Testis (tissue), 3 donors: ENCODE measurements around the gene OR6A2. TPM values are rescaled to one million over a fixed set of nuclear protein-coding genes. Genes with fewer than 3 reads are reported as not detected.
"Not testable (repeated sequence)": the region's sequence is repeated elsewhere in the genome, so short reads cannot be mapped to it uniquely, and the experiment has no call there.

Experiments used
- DNase-seq: peaks from one replicate; pipeline ENCODE4 v3.0.0-alpha.2; 2019
- H3K27ac ChIP-seq, 2 donors: fragments of 200-600 bp; sonication (generic); one replicate each; pipeline ENCODE4 v1.5.1; 2019
- H3K27me3 ChIP-seq: fragments of 200-600 bp; sonication (generic); one replicate; pipeline ENCODE4 v1.5.1; 2019
- H3K36me3 ChIP-seq: fragments of 200-600 bp; sonication (generic); one replicate; pipeline ENCODE4 v1.5.1; 2017; ENCODE audit warnings: low read depth; ENCODE audit errors: missing control alignments
- H3K4me1 ChIP-seq: fragments of 200-600 bp; sonication (generic); one replicate; pipeline ENCODE4 v1.5.1; 2019
- H3K4me3 ChIP-seq, 2 donors: fragments of 200-600 bp; sonication (generic); one replicate each; pipeline ENCODE4 v1.5.1; 2017 to 2019
- H3K9me3 ChIP-seq: fragments of 200-600 bp; sonication (generic); one replicate; pipeline ENCODE4 v1.5.1; 2017
- POLR2A ChIP-seq: fragments of 450-650 bp; IDR thresholded peaks from one replicate; pipeline ENCODE4 v1.6.1; 2017; ENCODE audit warnings: antibody characterized with exemption, mild to moderate bottlenecking, moderate library complexity
- WGBS, 2 donors: methylation state at CpG; one replicate each; pipeline ENCODE4 v1.1.5; 2018; 5-methylcytosine and 5-hydroxymethylcytosine counted together
- intact Hi-C: fragments of 100-400 bp; cut with DNase I; formaldehyde crosslinking; loops from one replicate; pipeline ENCODE4 v1.15.1; 2023; ENCODE audit warnings: low total_unique reads
- polyA plus RNA-seq: library from polyadenylated mRNA; stranded (reverse); fragments of 350-450 nt; fragmentation: Illumina TruSeq; extraction: RNeasy Lipid Tissue Mini Kit (QIAGEN cat#74804); gene quantifications from one replicate; pipeline ENCODE4 v1.2.3, GENCODE V29; 2014; ENCODE audit warnings: low read depth, low replicate concordance; ENCODE audit not compliant: insufficient read depth
- total RNA-seq, 2 donors: library from RNA; depleted of rRNA; stranded (reverse); fragments of >200 nt; gene quantifications; one replicate each; pipeline ENCODE4 v1.2.3, GENCODE V29; 2016
- TF ChIP-seq, protein P1 (sequence below), 3 experiments: fragments of 450-650 bp in 2 of 3; fragments of 200-600 bp in 1 of 3; sonication (generic) in 1 of 3; IDR thresholded peaks; one replicate each; pipeline ENCODE4 v1.5.1; 2016 to 2019; ENCODE audit warnings: antibody characterized with exemption in 3 of 3, mild to moderate bottlenecking in 2 of 3, moderate library complexity in 1 of 3

The OR6A2 gene
- total and polyA plus RNA-seq, 3 donors from 2014 or later: 2.2 to 2.6 TPM; not detected in 1

DNA sequence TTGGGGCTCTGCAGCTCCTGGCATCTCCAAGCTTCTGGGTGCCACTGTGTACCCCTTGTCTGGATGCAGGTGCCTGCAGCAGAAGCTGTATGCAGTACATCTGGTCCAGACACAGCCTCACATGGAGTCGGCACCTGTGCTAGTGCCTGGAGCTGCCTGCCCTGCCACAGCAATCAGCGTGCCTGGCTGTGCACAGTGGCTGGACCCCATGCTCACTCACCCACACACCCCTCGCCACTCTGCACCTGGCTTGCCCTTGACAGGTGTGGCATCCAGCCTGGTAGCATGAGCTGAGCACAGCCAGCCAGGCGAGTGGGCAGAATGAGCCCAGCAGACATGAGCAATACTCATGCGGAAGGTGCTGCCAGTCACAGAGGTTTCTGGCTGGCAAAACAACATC lies 19.5 kb upstream of the OR6A2 start:
- intact Hi-C loops: no loop called here
- no peaks in the 10 kb centered on the region for H3K27me3 ChIP-seq
- no peaks in the 10 kb centered on the region for H3K9me3 ChIP-seq
- TF ChIP-seq POLR2A: no peak
- TF ChIP-seq, protein P1, sequence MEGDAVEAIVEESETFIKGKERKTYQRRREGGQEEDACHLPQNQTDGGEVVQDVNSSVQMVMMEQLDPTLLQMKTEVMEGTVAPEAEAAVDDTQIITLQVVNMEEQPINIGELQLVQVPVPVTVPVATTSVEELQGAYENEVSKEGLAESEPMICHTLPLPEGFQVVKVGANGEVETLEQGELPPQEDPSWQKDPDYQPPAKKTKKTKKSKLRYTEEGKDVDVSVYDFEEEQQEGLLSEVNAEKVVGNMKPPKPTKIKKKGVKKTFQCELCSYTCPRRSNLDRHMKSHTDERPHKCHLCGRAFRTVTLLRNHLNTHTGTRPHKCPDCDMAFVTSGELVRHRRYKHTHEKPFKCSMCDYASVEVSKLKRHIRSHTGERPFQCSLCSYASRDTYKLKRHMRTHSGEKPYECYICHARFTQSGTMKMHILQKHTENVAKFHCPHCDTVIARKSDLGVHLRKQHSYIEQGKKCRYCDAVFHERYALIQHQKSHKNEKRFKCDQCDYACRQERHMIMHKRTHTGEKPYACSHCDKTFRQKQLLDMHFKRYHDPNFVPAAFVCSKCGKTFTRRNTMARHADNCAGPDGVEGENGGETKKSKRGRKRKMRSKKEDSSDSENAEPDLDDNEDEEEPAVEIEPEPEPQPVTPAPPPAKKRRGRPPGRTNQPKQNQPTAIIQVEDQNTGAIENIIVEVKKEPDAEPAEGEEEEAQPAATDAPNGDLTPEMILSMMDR (IDR thresholded peaks at IDR 0.05): no peak
- no peaks in the 10 kb centered on the region for H3K36me3 ChIP-seq
- no peak overlapping the region for H3K4me3 ChIP-seq
- no peaks in the 10 kb centered on the region for H3K4me1 ChIP-seq
- DNase-seq: no peak
- H3K27ac ChIP-seq: no peak overlapping the region
- 91 to 100% methylated on average over 4 to 5 of the region's 5 CpGs for WGBS, 2 donors

DNA sequence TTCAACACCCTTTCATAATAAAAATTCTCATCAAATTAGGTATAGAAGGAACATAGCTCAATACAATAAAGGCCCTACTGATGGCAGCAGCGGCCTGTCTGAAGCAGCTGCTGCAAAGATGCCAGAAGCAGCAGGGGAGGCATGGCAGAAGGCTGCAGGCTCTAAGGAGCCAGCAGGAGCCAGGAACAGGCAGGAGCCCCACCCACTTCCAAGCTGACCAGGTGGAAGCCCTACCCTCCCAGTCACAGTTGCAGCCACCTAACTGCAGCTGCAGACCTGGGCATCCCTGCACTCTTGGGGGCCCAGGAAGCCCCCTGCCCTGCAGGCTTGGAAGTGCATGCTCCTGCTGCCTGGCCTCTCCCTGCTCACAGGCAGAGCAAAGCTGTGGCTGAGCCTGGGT lies 18.2 kb upstream of the OR6A2 start:
- Histone ChIP-seq H3K27me3 (no peaks in the 10 kb centered on the region), H3K27ac (no peak overlapping the region), H3K9me3 (no peaks in the 10 kb centered on the region), H3K4me1 (no peaks in the 10 kb centered on the region), H3K36me3 (no peaks in the 10 kb centered on the region), H3K4me3 (no peak overlapping the region)
- no peak for DNase-seq
- TF ChIP-seq POLR2A: no peak
- TF ChIP-seq, protein P1 (IDR thresholded peaks at IDR 0.05): no peak
- intact Hi-C loops: no loop called here
- WGBS, 2 donors: 77 to 80% methylated on average over 1 of the region's 1 CpG

DNA sequence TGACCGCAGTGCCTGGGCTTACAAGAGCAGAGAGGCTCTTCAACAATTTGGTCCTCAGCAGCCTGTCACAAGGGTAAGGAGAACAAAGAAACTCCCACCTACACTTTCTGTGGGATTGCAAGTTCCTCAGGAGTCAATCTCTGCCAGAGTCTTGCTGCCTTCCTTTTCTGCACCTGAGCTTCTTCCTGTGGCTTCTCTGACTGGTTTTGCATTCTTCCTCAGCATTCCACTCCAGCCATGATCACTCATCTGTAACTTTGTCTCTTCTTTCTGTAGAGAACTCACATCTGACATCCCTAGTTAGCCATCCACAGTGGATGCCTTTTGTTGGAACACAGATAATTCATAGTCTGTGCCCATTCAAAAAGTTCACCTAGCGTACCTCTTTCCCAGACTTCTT lies 14.2 kb upstream of the OR6A2 start:
- no peak for DNase-seq
- intact Hi-C loops: no loop called here
- no peaks in the 10 kb centered on the region for H3K4me1 ChIP-seq
- no peaks in the 10 kb centered on the region for H3K9me3 ChIP-seq
- H3K27me3 ChIP-seq: no peaks in the 10 kb centered on the region
- H3K36me3 ChIP-seq: no peaks in the 10 kb centered on the region
- TF ChIP-seq POLR2A: no peak
- TF ChIP-seq, protein P1 (IDR thresholded peaks at IDR 0.05): no peak
- H3K4me3 ChIP-seq: no peak overlapping the region
- 68 to 84% methylated on average over 2 of the region's 2 CpGs for WGBS, 2 donors
- H3K27ac ChIP-seq: no peak overlapping the region

DNA sequence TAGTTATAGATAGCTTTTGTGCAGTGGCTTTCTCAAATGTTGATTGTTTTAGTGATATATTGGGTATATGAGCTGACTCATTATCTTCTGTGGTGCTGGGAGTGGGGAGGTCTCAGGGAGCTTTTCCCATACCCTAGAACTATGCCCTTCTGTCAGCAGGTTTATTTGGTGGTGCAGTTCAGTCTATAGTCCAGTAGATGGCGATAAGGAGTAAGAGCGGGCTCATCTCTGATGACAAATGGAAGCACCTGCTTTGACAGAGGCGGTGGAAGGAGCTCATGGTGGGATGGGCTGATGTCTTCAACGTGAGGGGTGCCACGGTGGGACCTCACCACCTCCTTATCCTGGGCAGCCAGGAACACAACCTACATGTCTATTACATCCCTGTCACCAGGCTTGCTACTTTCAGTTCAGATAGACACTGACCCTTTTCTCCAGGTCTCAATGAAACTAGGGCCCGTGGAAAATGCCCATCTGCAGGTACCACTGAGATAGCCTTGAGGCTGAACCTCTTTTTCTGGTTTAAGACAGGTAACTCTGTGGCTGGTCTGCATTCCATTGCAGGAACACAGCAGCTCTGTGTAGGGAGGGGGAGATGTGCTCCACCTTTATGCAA lies 13.0 kb upstream of the OR6A2 start:
- TF ChIP-seq, protein P1 (IDR thresholded peaks at IDR 0.05): peak; percentile 39 to 83 (median 67)
- no peak for TF ChIP-seq POLR2A
- DNase-seq: peak; percentile 36
- intact Hi-C loops: no loop called here
- Histone ChIP-seq H3K4me1 (no peaks in the 10 kb centered on the region), H3K4me3 (no peak overlapping the region), H3K36me3 (no peaks in the 10 kb centered on the region), H3K9me3 (no peaks in the 10 kb centered on the region), H3K27ac (no peak overlapping the region), H3K27me3 (no peaks in the 10 kb centered on the region)
- 16 to 19% methylated on average over 6 of the region's 6 CpGs for WGBS, 2 donors

- H3K27ac ChIP-seq, H3K4me3 ChIP-seq, H3K4me1 ChIP-seq, H3K9me3 ChIP-seq, H3K36me3 ChIP-seq, intact Hi-C loops, H3K27me3 ChIP-seq, DNase-seq: not testable (repeated sequence)
These were observed 1.6 kb upstream of the OR6A2 start for GRCh38 chr11:6801075-6801474.
